Natural killer cell (primary cell): Measurements from ENCODE around the gene CRYGB. TPM values are rescaled to one million over a fixed set of nuclear protein-coding genes. Genes with fewer than 3 reads are reported as not detected.

Experiments used
- ATAC-seq, 3 donors: fragments of 150-1000 bp in 2 of 3; fragments of 200-7000 bp in 1 of 3; cut with Tn5 transposase; 1 replicate in 1 of 3; 2 replicates in 2 of 3; pipeline ENCODE4 v1.10.0; 2021; ENCODE audit warnings: mild to moderate bottlenecking in 2 of 3, moderate library complexity in 2 of 3
- DNase-seq, 2 donors: peaks; one replicate each; pipeline versions ENCODE4 v3.0.0 to v3.0.0-alpha.2; 2013 to 2021; ENCODE audit warnings: mixed read lengths in 1 of 2
- H3K27ac ChIP-seq: one replicate; pipeline ENCODE4 v1.5.1; 2013; ENCODE audit warnings: mild to moderate bottlenecking, low read length
- H3K27me3 ChIP-seq: one replicate; pipeline ENCODE4 v1.6.1; 2013; ENCODE audit warnings: low read length; ENCODE audit not compliant: control insufficient read depth, insufficient read depth
- H3K36me3 ChIP-seq: one replicate; pipeline ENCODE4 v1.6.1; 2013; ENCODE audit warnings: low read length; ENCODE audit not compliant: control insufficient read depth, insufficient read depth
- H3K4me1 ChIP-seq: one replicate; pipeline ENCODE4 v1.6.1; 2013; ENCODE audit warnings: low read length; ENCODE audit not compliant: control insufficient read depth, insufficient read depth
- H3K4me3 ChIP-seq: one replicate; pipeline ENCODE4 v1.5.1; 2013; ENCODE audit warnings: low read length
- H3K9me3 ChIP-seq: one replicate; pipeline ENCODE4 v1.6.1; 2013; ENCODE audit warnings: low read length; ENCODE audit not compliant: control insufficient read depth, insufficient read depth
- H3K27ac Mint-ChIP-seq, 2 donors: one replicate each; pipeline ENCODE4 v1.8.0; 2022; ENCODE audit warnings: mild to moderate bottlenecking in 2 of 2, mixed read lengths in 2 of 2, moderate library complexity in 1 of 2
- H3K27me3 Mint-ChIP-seq, 2 donors: one replicate each; pipeline ENCODE4 v1.8.0; 2022; ENCODE audit warnings: low read depth in 2 of 2, mixed read lengths in 2 of 2
- H3K36me3 Mint-ChIP-seq: one replicate; pipeline ENCODE4 v1.8.0; 2022; ENCODE audit warnings: mixed read lengths
- H3K4me1 Mint-ChIP-seq, 2 donors: one replicate each; pipeline ENCODE4 v1.8.0; 2022; ENCODE audit warnings: mixed read lengths in 2 of 2
- H3K4me3 Mint-ChIP-seq: one replicate; pipeline ENCODE4 v1.8.0; 2022; ENCODE audit warnings: mild to moderate bottlenecking, moderate library complexity, mixed read lengths
- H3K9me3 Mint-ChIP-seq, 2 donors: one replicate each; pipeline ENCODE4 v1.8.0; 2022; ENCODE audit warnings: mixed read lengths in 2 of 2
- CTCF ChIP-seq: fragments of 200-600 bp; IDR thresholded peaks from one replicate; pipeline ENCODE4 v1.8.0; 2022; ENCODE audit warnings: antibody characterized with exemption
- WGBS: methylation state at CpG from one replicate; pipeline ENCODE4 v1.1.7; 2013; ENCODE audit warnings: missing lambda C conversion rate; ENCODE audit not compliant: insufficient coverage; 5-methylcytosine and 5-hydroxymethylcytosine counted together
- intact Hi-C: fragments of 100-400 bp; cut with micrococcal nuclease; formaldehyde crosslinking; loops from one replicate; pipeline ENCODE4 v1.14.2; 2022
- total RNA-seq, 4 donors: library from RNA; stranded (reverse); fragments of 120-200 nt in 1 of 4; gene quantifications; one replicate each; pipeline versions ENCODE4 v1.2.3 to v1.2.4, GENCODE V29; 2013 to 2022

Gene CRYGB
- total RNA-seq, 3 donors from 2014 or later (not counting 1 experiment from before 2014, with no cell fraction given), result not detected

DNA sequence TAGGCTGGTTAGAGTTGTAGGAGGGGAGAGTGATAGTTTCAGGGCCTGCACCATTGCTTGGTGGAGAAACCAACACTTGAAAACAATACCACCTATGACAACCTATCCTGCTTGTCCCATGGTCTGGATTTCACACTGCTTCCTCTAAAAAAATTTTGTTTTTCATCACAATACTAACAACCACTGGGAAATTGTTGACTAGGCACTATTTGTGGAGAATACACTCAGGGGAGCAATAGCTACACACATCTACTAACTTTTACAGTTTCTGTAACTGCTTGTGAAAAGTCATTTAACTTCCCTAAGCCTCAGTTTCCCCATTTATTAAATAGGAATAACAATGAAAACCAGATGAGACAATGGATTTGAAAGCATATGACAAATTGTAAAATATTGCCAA lies 4.1 kb upstream of the CRYGB start:
- ATAC-seq, result no peak
- Mint-ChIP-seq H3K4me1 (no peaks in the 10 kb centered on the region), H3K4me3 (no peak overlapping the region), H3K27me3 (peaks cover 0 to 7% of the 10 kb centered on the region in 2 donors), H3K36me3 (no peaks in the 10 kb centered on the region), H3K27ac (no peak overlapping the region), H3K9me3 (no peaks in the 10 kb centered on the region)
- Histone ChIP-seq H3K9me3 (no peaks in the 10 kb centered on the region), H3K4me1 (no peaks in the 10 kb centered on the region), H3K27ac (no peak overlapping the region), H3K36me3 (no peaks in the 10 kb centered on the region), H3K27me3 (no peaks in the 10 kb centered on the region), H3K4me3 (no peak overlapping the region)
- DNase-seq, result no peak
- intact Hi-C loops, result no loop called here
- no peak for TF ChIP-seq CTCF

- Histone ChIP-seq H3K9me3 (no peaks in the 10 kb centered on the region), H3K4me3 (no peak overlapping the region), H3K4me1 (no peaks in the 10 kb centered on the region), H3K27ac (no peak overlapping the region), H3K27me3 (no peaks in the 10 kb centered on the region), H3K36me3 (no peaks in the 10 kb centered on the region)
- Mint-ChIP-seq H3K4me1 (no peaks in the 10 kb centered on the region), H3K36me3 (no peaks in the 10 kb centered on the region), H3K27ac (no peak overlapping the region), H3K27me3 (peaks cover 0 to 7% of the 10 kb centered on the region in 2 donors), H3K9me3 (no peaks in the 10 kb centered on the region), H3K4me3 (no peak overlapping the region)
- 80% methylated on average over 1 of the region's 2 CpGs for WGBS
- no peak for DNase-seq
- ATAC-seq, result no peak
- intact Hi-C loops, result no loop called here
- TF ChIP-seq CTCF, result no peak
Measured at GRCh38 chr2:208148803-208149202, 2.8 kb upstream of the CRYGB start.

- Histone ChIP-seq H3K36me3 (no peaks in the 10 kb centered on the region), H3K4me1 (no peaks in the 10 kb centered on the region), H3K4me3 (no peak overlapping the region), H3K9me3 (no peaks in the 10 kb centered on the region), H3K27me3 (no peaks in the 10 kb centered on the region), H3K27ac (no peak overlapping the region)
- TF ChIP-seq CTCF, result no peak
- Mint-ChIP-seq H3K27me3 (peaks cover 0 to 7% of the 10 kb centered on the region in 2 donors), H3K4me3 (no peak overlapping the region), H3K36me3 (no peaks in the 10 kb centered on the region), H3K27ac (no peak overlapping the region), H3K9me3 (no peaks in the 10 kb centered on the region), H3K4me1 (no peaks in the 10 kb centered on the region)
- DNase-seq (no peak), ATAC-seq (no peak)
- intact Hi-C loops, result no loop called here
- 91% methylated on average over 3 of the region's 3 CpGs for WGBS
Measured at GRCh38 chr2:208147759-208148158, 1.8 kb upstream of the CRYGB start.

GRCh38 chr2:208147008-208147407 lies 1.1 kb upstream of the CRYGB start:
- intact Hi-C loops, result no loop called here
- Mint-ChIP-seq H3K27me3 (peaks cover 0 to 7% of the 10 kb centered on the region in 2 donors), H3K9me3 (no peaks in the 10 kb centered on the region), H3K36me3 (no peaks in the 10 kb centered on the region), H3K4me1 (no peaks in the 10 kb centered on the region), H3K4me3 (no peak overlapping the region), H3K27ac (no peak overlapping the region)
- no peaks in the 10 kb centered on the region for H3K4me1 ChIP-seq
- no peak overlapping the region for H3K27ac ChIP-seq
- TF ChIP-seq CTCF, result no peak
- DNase-seq (no peak), ATAC-seq (no peak)
- H3K27me3 ChIP-seq, result no peaks in the 10 kb centered on the region
- no peaks in the 10 kb centered on the region for H3K36me3 ChIP-seq
- H3K9me3 ChIP-seq, result no peaks in the 10 kb centered on the region
- H3K4me3 ChIP-seq, result no peak overlapping the region
